Head of caudate nucleus (tissue), 42 donors: ENCODE data around the gene QRFPR.

Experiments used
- DNase-seq, 42 donors: peaks; one replicate each; pipeline versions ENCODE4 v3.0.0 to v3.0.0-alpha.2; 2020 to 2021; ENCODE audit warnings: mixed read lengths in 7 of 42
- intact Hi-C: fragments of 100-400 bp; cut with DNase I; formaldehyde crosslinking; loops from one replicate; pipeline ENCODE4 v1.15.0; 2022

QRFPR gene

GRCh38 chr4:121278811-121279368, 101.9 kb downstream of the QRFPR start:
- intact Hi-C loops: no loop called here

More at GRCh38 chr4:121278811-121279368, 101.9 kb downstream of the QRFPR start:
- no peak for DNase-seq
